H7 (cell line): ENCODE data around the gene RNASE8. TPM values are rescaled to one million over a fixed set of nuclear protein-coding genes. Genes with fewer than 3 reads are reported as not detected.

Experiments
- DNase-seq: peaks from one replicate; pipeline ENCODE4 v3.0.0; 2012
- H3K27me3 ChIP-seq: 2 replicates; pipeline ENCODE4 v1.6.0; 2011; ENCODE audit warnings: mild to moderate bottlenecking, low read length; ENCODE audit not compliant: control insufficient read depth, insufficient read depth
- H3K36me3 ChIP-seq: replicated peaks from 2 replicates; pipeline ENCODE4 v1.5.1; 2011; ENCODE audit warnings: low read length; ENCODE audit not compliant: control insufficient read depth, insufficient read depth
- H3K4me3 ChIP-seq: 2 replicates; pipeline ENCODE4 v1.5.1; 2011; ENCODE audit warnings: low read depth, mild to moderate bottlenecking, control low read depth, low read length, moderate library complexity; ENCODE audit not compliant: insufficient read depth
- total RNA-seq: library from RNA; depleted of rRNA; stranded (reverse); fragments of >200 nt; shearing (Covaris generic); gene quantifications from 2 replicates; pipeline ENCODE4 v1.2.3, GENCODE V29; 2014

RNASE8 gene
- total RNA-seq, 1 experiment from 2014 or later = not detected

DNA sequence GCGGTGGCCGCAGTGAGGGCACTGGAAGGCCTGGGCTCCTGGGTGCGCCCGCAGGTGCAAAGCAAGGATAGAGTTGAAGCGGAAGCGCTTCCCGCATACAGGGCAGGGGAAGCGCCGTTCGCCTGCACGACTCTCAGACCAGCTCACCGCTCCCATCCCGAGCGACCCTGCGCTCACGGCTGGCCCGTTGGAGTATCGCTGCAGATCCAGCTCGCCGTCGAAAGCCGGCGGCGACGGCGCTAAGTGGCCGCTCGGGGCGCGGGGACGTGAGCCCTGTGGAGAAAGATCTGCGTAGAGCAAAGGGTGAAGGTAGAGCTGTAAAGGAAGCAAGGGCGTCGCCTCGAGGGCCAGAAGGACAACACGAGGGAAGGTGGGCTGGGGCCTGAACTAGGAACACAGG is 35.4 kb downstream of the RNASE8 start:
- peaks cover 16% of the 10 kb centered on the region for H3K36me3 ChIP-seq
- DNase-seq = peak; percentile 61
- no peaks in the 10 kb centered on the region for H3K27me3 ChIP-seq
- H3K4me3 ChIP-seq = no peak overlapping the region

GRCh38 chr14:21093769-21094681 is 36.4 kb downstream of the RNASE8 start:
- Histone ChIP-seq H3K27me3 (no peaks in the 10 kb centered on the region), H3K4me3 (peak overlapping the region; percentile 44), H3K36me3 (peaks cover 12% of the 10 kb centered on the region)
- DNase-seq = peak; percentile 87

DNA sequence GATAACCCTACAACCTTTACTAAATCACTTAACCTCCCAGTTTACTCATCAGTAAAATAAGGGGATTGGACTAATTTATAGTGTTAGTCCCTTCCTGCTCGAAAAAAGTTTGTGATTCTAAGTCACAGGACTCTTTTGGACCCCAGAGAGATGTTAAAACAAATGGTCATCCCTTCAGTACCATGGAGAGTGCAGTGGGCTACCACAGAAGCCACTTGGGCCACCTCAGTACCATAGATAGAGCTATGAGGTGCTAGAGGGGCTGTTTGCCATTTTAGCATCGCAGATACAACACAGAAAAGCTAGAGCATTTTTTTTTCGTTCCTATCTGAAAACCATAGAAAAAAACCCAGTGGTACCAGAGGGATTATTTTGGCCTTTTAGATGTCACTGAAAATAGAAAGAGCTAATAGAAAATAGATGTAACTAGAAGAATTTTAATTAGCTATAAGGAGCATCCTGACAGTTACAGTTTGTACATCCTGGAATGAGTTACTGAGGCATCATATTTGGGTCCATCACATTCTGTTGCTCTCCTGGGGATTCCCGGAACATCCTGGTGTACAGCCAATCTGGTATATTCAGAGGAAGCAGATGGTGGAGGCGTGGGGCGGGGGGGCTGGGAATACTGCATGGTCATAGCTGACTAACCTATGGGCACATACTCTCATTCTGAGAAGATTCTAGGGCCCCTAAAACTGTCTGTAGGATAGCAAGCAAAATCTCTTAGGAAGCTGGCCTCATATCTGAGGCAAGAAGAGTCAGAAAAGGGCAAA is 38.0 kb downstream of the RNASE8 start:
- Histone ChIP-seq H3K27me3 (no peaks in the 10 kb centered on the region), H3K4me3 (no peak overlapping the region), H3K36me3 (peaks cover 7% of the 10 kb centered on the region)
- peak; percentile 50 for DNase-seq

DNA sequence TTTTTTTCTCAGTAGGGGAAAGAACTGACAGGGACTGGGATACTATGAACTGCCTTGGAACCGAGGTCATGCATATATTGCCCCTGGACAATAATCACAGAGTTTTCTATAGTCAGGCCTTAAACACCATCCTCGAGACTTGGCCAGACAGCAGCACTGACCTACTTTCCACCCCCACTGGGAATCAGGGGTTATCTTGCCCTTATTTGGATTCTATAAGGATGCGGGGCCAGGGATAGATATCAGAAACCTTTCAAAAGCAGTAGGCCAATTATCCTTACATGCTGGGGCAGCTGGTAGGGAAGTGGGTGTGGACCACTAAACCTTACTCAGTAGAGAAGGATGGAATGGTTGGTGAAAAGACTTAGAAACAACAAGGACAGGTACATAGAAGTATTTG is 38.8 kb downstream of the RNASE8 start:
- H3K36me3 ChIP-seq = peaks cover 4% of the 10 kb centered on the region
- H3K27me3 ChIP-seq = no peaks in the 10 kb centered on the region
- DNase-seq = no peak
- no peak overlapping the region for H3K4me3 ChIP-seq

- H3K4me3 ChIP-seq = peak overlapping the region; percentile 60
- DNase-seq = no peak
- peaks cover 3% of the 10 kb centered on the region for H3K36me3 ChIP-seq
- no peaks in the 10 kb centered on the region for H3K27me3 ChIP-seq
These were observed 39.5 kb downstream of the RNASE8 start for GRCh38 chr14:21096978-21097635.

- Histone ChIP-seq H3K36me3 (peaks cover 1% of the 10 kb centered on the region), H3K4me3 (peak overlapping the region; percentile 60), H3K27me3 (no peaks in the 10 kb centered on the region)
- DNase-seq = peak; percentile 93
These were observed 40.0 kb downstream of the RNASE8 start for GRCh38 chr14:21097636-21098075.

- Histone ChIP-seq H3K27me3 (no peaks in the 10 kb centered on the region), H3K36me3 (peaks cover 1% of the 10 kb centered on the region; the same call in 1 of the 2 replicates), H3K4me3 (peak within 1 kb of the TSS; percentile 60)
- DNase-seq = peak; percentile 93
These were observed 40.7 kb downstream of the RNASE8 start, which contains the start of gene ZNF219 for GRCh38 chr14:21098076-21098891. TSS of gene ZNF219 (minus strand) at chr14:21098655. CDS start at chr14:21093591, 5,064 bp downstream.

DNA sequence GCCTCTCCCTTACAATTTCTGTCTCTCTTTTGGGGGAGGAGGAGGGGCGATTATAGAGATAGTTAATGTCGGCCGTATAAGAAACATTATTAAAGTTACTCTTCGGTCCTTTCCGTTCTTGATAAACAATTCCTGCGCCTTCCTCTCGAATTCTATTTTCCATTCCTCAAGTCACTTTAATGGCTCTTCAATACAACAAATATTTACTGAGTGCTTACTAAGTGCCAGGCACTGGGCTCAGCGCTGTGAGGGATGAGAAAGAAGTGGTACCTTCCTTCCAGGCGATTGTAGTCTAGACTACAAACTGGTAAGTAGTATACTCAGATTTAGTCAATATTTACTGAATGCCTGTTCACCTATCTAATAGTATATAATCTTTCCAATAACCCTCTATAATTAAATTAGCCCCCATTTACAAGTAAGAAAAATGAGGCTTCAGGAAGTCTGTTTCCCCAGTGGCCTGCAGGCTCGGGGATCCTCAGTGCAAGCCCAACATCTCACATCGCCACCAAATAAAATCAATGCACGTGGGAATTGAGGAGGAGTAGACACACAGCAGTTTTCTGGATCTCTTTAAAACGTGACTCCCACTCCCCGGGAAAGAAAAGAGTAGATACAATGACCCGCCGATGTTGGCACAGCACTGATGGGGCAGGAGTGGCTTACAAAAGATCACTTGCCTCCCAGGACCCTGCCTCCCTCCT is 41.4 kb downstream of the RNASE8 start:
- peak overlapping the region; percentile 47 for H3K4me3 ChIP-seq
- DNase-seq = peak; percentile 18
- no peaks in the 10 kb centered on the region for H3K27me3 ChIP-seq
- H3K36me3 ChIP-seq = no peaks in the 10 kb centered on the region

- Histone ChIP-seq H3K36me3 (no peaks in the 10 kb centered on the region), H3K27me3 (no peaks in the 10 kb centered on the region), H3K4me3 (no peak overlapping the region)
These were observed 42.0 kb downstream of the RNASE8 start for GRCh38 chr14:21099596-21099985.

GRCh38 chr14:21100931-21101330 is 43.3 kb downstream of the RNASE8 start, which contains the start of gene TMEM253:
TSS of gene TMEM253 (plus strand) at chr14:21101066. CDS start at chr14:21101344, 278 bp downstream.
- H3K36me3 ChIP-seq = no peaks in the 10 kb centered on the region
- DNase-seq = no peak
- no peak within 1 kb of the TSS for H3K4me3 ChIP-seq
- H3K27me3 ChIP-seq = no peaks in the 10 kb centered on the region

More at GRCh38 chr14:21099596-21099985, 42.0 kb downstream of the RNASE8 start:
- DNase-seq = no peak

DNA sequence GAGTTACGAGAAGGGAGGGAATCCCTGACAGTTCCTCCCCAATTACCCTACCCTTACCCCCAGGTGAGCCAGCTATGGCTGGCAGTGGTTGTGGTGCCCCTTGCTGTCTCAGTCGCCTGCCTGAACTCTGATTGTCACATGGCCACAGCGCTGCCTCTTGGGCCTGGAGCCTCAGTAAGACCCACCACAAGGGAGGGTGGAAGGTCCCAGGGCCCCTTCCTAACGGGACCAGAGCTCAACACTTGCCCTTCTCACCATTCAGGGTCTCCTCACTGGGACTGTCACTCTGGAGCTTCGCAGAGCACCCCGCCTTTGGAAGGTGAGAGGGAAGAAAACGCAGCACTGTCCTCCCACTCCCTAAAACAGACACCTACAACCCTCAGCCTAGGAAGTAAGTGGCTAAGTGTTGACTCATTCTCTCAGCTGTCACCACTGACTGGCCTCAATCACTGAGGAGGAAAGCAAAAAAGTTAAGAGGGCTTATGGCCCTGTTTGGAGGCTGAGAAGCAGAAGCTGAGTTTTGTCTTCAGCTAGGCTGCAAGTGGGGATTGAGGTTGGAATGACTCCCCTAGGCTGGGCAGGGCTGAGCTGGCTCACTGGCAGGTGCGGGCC is 44.3 kb downstream of the RNASE8 start:
- Histone ChIP-seq H3K4me3 (no peak overlapping the region), H3K36me3 (no peaks in the 10 kb centered on the region), H3K27me3 (no peaks in the 10 kb centered on the region)
- no peak for DNase-seq

GRCh38 chr14:21102521-21103410 is 45.1 kb downstream of the RNASE8 start:
- DNase-seq = peak; percentile 52
- peak overlapping the region; percentile 64 for H3K4me3 ChIP-seq
- no peaks in the 10 kb centered on the region for H3K27me3 ChIP-seq
- no peaks in the 10 kb centered on the region for H3K36me3 ChIP-seq
